HG02938 (cell line): ENCODE results near the gene ESYT2.

Source experiments
- ATAC-seq: cut with Tn5 transposase; IDR thresholded peaks from one replicate; pipeline ENCODE4 v1.9.1; 2021; ENCODE audit warnings: mild to moderate bottlenecking, moderate library complexity; ENCODE audit not compliant: unreplicated experiment

Gene ESYT2

GRCh38 chr7:158828133-158829020 lies 932 bp downstream of the ESYT2 start:
- peak; percentile 2 for ATAC-seq

DNA sequence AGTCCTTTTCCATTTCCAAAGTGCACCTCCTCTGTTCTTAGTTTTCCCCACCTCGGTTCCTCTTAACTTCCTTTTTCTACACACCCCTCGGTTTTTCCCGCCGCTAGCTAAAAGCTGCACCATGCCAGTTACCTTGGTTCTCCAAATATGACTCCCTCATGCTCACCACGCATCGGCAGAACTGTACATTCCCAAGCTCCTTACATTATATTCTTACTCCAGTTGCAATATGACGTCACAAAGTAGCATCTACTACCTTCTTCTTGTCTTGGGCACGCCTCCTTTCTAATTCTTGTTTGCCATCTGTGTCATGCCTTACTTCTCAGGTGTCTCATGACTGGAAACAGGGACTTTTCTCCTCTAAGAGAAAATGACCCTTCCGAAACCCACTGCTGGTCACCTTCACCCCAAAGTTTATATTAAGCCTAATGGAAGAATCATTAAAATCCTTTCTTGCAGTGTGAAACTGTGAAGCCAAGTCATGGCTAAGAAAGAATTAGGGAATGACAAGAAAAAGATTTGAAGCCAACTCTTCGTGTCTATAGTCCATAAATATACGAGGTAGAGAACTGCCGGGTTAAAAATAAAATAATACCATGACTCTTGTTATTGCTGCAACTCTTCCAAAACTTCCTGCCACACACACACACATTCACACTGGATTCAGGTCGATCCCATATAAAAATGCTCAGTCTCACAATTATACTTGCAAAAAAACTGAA lies 1.7 kb downstream of the ESYT2 start:
- no peak for ATAC-seq

GRCh38 chr7:158825628-158826289 lies 3.5 kb downstream of the ESYT2 start:
- ATAC-seq, result no peak

DNA sequence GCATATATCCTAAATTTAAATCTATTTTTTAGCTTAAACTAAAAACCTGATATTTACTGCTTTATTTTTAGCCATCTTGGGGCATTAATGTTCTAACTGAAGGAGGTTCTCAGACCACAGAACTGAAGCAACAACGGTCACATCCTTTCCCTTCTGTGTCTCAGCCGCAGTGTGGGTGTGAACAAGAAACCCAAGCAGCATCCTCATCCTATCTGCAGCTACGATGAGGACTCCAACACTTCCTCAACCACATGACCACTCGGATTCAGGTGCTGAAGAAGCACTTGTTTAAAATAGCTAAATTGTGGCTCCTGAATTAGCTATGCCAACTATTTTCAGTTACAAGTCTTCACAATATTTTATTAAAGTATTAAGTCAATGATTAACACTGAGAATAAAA lies 5.3 kb downstream of the ESYT2 start:
- peak; percentile 64 for ATAC-seq

- no peak for ATAC-seq
These were observed 7.9 kb downstream of the ESYT2 start for GRCh38 chr7:158821171-158822031.

DNA sequence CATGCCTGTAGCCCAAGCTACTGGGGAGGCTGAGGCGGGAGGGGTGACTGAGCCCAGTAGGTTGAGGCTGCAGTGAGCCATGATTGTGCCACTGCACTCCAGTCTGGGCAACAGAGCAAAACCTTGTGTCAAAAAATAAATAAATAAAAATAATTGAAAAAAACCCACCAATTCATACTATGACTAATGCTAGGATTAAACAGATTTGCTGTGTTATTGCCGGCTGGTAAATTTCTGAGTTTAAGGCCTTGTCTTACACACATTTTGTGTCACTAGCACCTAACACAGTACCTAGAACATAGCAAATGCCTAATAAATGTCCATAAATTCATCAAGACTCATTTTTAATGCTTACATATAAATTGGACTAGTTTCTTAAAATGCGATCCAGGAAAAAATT lies 8.7 kb downstream of the ESYT2 start:
- ATAC-seq, result no peak

- no peak for ATAC-seq
These were observed 9.6 kb downstream of the ESYT2 start for GRCh38 chr7:158819571-158820203.

DNA sequence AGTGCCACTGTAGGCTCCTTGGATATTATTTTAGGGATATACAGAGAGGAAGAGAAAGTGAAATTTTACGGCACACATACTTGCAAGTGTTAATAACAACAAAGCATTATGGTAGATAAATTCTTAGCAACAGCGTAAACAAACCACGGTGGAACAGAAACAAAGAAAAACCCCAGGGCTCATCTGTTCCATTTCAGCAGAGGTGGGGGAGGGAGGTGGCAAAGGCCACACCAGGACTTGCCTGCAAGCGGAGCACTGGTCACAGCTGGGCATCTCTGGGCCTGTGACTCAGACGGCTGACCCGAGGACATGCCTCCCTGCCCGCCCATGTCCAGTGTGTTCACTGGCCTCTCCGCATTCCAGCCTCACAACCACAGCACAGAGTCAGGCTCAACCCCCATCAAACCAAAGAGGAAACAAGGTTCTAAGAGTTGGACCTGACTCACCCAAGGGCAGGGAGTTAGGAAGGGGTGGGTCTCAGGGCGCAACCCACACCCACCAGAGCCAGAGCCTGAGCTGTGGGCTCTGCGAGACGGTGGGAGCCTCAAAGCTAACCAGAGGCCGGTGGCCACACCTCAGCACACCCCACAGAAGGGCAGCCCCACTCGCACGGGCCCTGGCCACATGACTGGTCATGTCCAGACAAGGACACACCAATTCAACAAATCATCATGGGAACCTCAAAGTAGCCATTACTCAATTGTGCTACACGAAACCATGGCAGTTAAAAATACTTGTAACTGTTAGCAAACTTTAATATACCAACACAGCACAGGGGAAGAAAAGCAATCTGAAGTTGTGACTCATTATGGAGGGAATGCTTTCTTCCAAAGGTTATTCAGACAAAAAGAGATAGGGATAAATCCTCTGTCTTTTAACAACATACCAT lies 10.7 kb downstream of the ESYT2 start:
- peak; percentile 86 for ATAC-seq

GRCh38 chr7:158816995-158817394 lies 12.3 kb downstream of the ESYT2 start:
- no peak for ATAC-seq

DNA sequence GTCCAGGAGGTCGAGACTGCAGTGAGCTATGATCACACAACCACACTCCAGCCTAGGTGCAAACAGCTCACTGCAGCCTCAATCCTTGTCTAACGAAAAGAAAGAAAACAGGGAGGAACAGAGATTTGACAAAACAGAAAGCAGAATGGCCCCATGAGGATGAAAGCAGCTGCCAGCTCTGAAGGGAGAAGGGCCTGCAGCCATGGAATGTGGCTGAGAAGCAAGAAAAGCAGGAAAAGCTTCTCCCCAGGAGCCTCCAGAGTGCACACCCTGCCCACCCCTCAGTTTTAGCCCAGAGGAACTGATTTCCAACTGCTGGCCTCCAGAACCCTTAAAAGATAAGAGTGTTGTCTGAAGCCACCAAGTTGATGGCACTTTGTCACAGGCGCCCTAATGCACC lies 13.0 kb downstream of the ESYT2 start:
- ATAC-seq, result no peak

DNA sequence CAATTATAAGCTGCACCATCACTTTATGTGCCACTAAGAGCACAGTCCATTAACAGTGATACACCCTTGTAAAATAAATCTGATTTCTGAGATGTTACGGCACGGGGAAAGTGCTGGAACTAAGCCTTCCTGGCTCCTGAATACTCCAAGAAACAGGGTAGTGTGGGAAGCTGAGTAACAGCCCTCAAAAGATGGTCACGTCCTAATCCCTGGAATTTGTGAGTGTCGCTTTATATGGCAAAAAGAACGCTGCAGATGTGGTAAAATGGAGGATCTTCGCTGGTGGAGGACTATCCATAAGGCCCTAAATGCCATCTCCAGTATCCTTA lies 13.5 kb downstream of the ESYT2 start:
- no peak for ATAC-seq

DNA sequence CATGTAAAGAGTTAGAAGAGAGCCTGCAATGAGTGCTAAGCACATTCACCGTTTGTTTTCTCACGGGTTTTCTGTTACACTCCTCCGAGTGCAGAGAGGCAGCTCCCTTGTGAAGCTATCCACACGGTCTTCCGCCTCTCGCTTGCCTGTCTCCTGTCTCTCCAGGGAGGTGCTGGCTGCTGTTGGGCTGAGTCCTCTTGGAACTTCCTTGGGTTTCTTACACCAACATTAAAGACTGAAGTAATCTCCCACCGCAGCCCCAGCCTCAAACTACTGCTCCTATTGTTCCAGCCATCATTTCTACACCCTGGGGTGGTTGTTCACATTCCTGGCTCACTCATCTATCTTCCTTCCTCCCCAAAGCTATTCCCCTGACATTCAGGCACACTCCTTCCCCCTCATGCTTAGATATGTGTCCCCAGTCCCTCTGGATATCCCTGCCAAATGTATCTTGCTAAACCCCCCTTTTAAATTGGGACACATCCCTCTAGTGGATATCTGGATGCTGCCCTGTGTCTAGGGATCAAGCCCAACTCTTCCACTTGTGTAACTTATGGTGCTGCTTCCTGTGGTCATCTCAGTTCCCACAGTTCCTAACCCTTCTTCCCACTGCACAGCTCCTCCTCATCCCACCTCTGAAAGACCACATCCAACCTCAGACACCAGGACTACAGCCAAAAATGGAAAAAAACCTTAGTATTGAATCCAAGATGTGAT lies 14.1 kb downstream of the ESYT2 start:
- no peak for ATAC-seq

DNA sequence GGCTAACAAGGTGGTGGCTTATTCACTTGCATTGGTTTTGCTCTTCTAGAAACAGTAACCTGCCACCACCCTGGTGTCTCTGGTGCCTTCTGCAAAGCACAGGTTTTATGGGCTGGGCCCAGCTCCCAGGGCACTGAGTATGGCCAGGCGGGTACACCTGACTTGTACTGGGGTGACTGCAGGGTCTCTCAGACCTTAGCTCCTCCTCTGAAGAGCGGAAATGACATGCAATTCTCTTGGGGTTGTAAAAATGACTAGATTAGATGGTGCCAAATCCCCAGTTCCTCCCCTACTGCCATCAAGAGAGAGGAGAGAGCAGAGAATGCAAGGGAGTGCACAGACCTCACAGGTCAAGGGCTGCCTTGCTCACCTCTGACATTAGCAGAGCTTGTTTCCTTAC lies 14.7 kb downstream of the ESYT2 start:
- peak; percentile 30 for ATAC-seq

GRCh38 chr7:158812684-158813083 lies 16.6 kb downstream of the ESYT2 start:
- ATAC-seq, result no peak

GRCh38 chr7:158811894-158812293 lies 17.4 kb downstream of the ESYT2 start:
- no peak for ATAC-seq

GRCh38 chr7:158811461-158811860 lies 17.8 kb downstream of the ESYT2 start:
- ATAC-seq, result no peak

DNA sequence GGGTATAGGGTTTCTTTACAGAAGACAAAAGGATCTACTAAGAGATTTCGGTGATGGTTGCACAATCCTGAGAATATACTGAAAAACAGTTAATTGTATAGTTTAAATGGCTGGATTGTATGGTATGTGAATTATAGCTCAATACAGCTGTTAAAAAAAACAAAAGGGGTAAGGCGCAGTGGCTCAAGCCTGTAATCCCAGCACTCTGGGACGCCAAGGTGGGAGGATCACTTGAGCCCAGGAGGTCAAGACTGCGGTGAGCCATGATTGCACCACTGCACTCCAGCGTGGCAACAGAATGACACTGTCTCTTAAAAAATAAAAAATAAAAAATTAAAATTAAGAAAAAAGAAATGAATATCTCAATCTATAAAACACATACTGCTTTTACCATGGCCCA lies 18.5 kb downstream of the ESYT2 start:
- no peak for ATAC-seq

- ATAC-seq, result peak; percentile 90
These were observed 19.7 kb downstream of the ESYT2 start for GRCh38 chr7:158809596-158809995.

DNA sequence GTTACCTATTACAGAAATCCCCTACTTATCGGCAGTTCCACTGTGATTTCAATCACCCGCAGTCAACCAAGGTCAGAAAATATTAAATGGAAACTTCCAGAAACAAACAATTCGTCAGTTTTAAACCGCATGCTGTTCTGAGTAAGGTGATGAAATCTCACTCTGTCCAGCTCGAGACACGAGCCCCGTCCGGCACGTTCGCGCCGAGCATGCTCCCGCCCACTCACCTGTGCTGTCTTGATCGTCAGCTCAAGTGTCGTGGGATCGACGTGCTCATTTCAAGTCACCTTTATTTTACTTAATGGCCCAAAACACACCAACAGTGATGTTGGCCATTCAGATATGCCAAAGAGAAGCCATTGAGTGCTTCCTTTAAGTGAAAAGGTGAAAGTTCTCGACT lies 21.2 kb downstream of the ESYT2 start:
- ATAC-seq, result no peak
